NT2/D1 (cell line): ENCODE data around the gene ZBTB1.

Source experiments
- SUZ12 ChIP-seq: IDR thresholded peaks from 2 replicates; pipeline ENCODE4 v1.6.1; 2011; ENCODE audit not compliant: insufficient read length, insufficient read depth; ENCODE audit errors: extremely low read depth
- YY1 ChIP-seq: IDR thresholded peaks from 2 replicates; pipeline ENCODE4 v1.6.1; 2011; ENCODE audit not compliant: insufficient read length, insufficient read depth
- ZNF274 ChIP-seq: IDR thresholded peaks from 2 replicates; pipeline ENCODE4 v1.6.1; 2011; ENCODE audit warnings: mild to moderate bottlenecking, low read depth, low read length

DNA sequence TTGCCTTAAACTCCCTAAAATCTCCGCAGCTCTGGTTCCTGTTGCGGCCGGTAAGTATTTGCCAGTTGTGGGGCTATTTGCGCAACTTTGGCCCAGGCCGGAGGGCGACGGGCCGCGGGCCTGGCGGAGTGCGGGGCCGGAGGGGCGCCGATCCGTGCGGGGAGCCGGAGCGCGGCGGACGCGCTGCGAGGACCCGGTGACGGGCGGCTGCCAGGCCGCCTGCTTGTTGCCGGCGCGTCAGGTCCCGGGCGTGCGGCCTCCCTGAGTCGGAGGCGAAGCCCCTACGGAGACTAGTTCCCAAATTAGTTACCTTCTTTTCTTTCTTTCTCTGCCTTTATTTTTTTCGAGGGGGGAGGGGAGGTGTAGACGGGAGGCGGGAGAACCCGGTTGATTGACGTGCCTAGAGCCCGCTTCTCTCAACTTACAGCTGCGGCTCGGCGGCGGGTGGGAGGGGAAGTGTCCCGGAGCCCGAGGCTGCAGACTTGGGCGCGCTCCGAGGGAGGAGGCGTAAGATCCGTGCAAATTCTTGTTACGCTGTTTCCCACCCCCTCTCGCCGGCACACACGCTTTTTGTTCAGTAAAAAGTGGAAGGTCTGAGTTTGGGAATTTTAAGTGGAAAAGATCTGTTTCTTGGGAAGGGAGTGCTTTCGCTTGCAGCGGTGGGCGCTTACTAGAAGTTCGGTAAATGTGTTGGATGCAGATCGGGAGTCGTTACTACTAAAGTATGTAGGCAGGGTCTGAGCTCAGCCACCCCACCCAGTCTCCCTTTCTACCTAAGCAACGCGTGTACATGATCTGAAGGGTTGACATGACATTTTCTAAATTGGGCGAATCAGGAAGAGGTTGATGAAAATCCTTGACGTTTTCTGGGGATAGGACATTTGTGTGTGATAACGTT lies 576 bp downstream of the ZBTB1 start:
- TF ChIP-seq YY1 (no peak), SUZ12 (no peak), ZNF274 (no peak)
